GM18499 (cell line): ENCODE measurements around the gene CERKL.
A peak's percentile ranks its signal among the peaks of the same experiment; 100 is the strongest.
"Not testable (repeated sequence)": the region's sequence is repeated elsewhere in the genome, so short reads cannot be mapped to it uniquely, and the experiment has no call there.

Experiments
- ATAC-seq: cut with Tn5 transposase; IDR thresholded peaks from one replicate; pipeline ENCODE4 v1.9.1; 2021; ENCODE audit warnings: moderate number of reproducible peaks; ENCODE audit not compliant: insufficient read depth, unreplicated experiment

The CERKL gene

GRCh38 chr2:181656450-181657291, at the start of gene CERKL:
Gene CERKL (minus strand): TSS chr2:181657105. CDS start chr2:181657006, 99 bp downstream.
- ATAC-seq: peak; percentile 54

DNA sequence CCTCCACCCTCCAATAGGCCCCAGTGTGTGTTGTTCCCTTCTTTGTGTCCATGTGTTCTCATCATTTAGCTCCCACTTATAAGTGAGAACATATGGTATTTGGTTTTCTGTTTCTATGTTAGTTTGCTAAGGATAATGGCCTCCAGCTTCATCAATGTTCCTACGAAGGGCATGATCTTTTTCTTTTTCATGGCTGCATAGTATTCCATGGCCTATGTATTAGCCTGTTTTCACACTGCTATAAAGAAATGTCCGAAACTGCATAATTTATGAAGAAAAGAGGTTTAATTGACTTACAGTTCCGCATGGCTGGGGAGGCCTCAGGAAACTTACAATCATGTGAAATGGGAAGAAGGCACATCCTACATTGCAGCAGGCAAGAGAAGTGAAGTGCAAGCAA, 45.6 kb upstream of the CERKL start:
- not testable (repeated sequence) for ATAC-seq

DNA sequence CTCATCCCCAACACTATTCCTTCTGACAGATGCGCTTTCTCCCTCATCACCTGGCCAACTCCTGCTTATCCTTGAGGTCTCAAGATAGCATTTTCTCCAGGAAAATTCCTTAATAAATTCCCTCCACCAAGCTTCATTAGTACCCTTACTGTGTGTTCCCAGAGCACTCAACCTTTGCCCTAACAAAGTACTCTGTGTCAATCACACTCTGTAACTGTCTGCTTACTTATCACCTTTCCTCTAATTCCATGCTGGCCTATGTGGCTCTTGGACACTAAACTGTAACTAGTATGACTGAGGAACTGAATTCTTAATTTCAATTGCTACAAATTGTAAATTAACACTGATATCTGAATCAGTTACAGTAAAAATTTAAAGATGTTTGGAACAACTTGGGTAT, 41.3 kb upstream of the CERKL start:
- ATAC-seq: no peak

GRCh38 chr2:181697571-181697970, 40.7 kb upstream of the CERKL start:
- no peak for ATAC-seq

DNA sequence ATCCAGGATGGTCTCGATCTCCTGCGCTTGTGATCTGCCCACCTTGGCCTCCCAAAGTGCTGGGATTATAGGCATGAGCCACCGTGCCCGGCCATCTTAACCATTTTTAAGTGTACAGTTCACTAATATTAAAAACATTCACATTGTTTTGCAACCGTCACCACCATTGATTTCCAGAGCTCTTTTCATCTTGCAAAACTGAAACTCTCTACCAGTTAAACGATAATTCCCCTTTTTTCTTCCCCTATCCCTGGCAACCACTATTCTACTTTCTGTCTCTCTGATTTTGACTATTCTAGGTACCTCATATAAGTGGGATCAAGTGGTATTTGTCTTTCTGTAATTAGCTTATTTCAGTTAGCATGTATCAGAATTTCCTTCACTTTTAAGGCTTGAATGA, 40.2 kb upstream of the CERKL start:
- ATAC-seq: no peak

GRCh38 chr2:181694271-181694670, 37.4 kb upstream of the CERKL start:
- no peak for ATAC-seq

DNA sequence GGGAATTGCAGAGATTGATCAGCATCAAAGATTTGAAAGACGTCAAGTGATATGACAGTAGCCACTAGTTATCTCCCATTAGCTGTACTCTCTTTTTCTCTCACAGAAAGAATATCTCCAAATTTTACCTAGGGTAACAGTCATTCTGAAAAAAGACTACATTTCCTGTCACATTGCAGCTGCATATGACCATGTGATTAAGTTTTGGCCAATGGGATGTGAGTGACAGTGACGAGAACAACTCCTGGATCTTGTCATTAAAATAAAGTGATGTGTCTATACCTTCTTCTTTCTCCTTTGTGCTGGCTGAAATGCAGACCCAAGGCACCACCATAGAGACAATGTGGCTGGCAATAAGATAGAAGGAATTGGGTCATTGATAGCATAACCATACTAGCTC, 34.0 kb upstream of the CERKL start:
- no peak for ATAC-seq

- ATAC-seq: no peak
These were observed 29.8 kb upstream of the CERKL start for GRCh38 chr2:181686576-181687185.

DNA sequence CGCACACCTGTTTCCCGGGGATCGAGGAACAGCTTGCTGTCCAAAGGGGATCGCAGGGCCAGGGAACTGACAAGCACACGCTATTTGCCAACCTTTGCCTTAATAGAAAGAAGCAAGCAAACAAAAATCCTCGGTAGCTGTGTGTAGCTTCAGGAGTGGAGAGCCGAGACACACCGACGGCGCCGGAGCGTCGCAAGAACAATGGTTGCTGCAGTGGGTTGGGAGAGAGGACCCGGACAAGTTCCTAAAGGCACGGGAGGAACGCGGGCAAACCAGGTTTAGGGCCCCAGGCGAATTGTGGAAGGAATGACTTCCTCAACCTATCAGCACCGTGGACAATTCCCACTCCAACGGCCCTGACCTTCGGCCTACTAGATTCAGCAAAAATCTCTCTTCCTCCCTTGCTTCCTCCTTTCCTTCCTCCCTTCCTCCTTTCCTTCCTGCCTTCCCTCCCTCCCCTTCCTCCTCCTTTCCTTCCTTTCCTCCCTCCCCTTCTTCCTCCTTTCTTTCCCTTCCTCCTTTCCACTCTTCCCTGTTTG, 28.3 kb upstream of the CERKL start:
- ATAC-seq: no peak

GRCh38 chr2:181684454-181685149, 27.7 kb upstream of the CERKL start:
- ATAC-seq: no peak

- no peak for ATAC-seq
These were observed 26.9 kb upstream of the CERKL start for GRCh38 chr2:181683518-181684453.

GRCh38 chr2:181682795-181683517, 26.1 kb upstream of the CERKL start:
- ATAC-seq: no peak

DNA sequence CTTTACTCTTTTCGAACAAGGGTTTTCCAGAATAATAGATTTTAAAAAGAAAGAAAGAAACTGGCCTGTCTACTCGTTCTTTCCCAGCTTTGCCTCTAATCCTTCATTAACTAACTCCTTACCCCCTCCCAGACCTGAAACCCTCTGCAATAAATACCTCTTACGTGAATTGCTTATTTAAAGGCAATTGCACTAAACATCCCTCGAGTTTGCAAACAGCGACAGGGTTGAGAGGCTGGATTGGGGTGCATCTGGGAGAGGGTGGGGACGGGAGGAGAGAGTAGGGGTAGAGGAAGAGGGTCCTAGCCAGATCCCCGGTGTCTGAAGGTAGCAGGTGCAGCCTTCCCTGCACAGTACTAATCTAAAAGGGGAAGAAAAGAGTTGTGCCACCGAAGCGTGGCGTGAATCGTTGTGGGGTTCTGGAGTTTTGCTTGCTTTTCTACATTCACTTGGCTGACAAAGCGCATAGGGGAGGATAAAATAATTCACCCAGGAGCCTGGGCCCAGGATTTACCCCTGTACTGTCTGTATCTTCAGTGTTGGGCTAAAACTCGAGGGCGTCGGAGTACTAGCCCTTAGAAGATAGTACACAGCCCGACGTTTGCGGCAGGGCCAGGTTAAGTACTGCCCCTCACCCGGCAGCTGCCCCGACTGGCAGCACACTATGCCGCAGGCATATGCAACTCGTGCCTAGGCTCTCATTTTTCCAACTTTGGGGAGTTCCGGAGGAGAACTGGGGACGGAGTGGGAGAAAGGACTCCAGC, 25.3 kb upstream of the CERKL start:
- no peak for ATAC-seq

GRCh38 chr2:181680937-181681811, 24.3 kb upstream of the CERKL start:
- no peak for ATAC-seq

DNA sequence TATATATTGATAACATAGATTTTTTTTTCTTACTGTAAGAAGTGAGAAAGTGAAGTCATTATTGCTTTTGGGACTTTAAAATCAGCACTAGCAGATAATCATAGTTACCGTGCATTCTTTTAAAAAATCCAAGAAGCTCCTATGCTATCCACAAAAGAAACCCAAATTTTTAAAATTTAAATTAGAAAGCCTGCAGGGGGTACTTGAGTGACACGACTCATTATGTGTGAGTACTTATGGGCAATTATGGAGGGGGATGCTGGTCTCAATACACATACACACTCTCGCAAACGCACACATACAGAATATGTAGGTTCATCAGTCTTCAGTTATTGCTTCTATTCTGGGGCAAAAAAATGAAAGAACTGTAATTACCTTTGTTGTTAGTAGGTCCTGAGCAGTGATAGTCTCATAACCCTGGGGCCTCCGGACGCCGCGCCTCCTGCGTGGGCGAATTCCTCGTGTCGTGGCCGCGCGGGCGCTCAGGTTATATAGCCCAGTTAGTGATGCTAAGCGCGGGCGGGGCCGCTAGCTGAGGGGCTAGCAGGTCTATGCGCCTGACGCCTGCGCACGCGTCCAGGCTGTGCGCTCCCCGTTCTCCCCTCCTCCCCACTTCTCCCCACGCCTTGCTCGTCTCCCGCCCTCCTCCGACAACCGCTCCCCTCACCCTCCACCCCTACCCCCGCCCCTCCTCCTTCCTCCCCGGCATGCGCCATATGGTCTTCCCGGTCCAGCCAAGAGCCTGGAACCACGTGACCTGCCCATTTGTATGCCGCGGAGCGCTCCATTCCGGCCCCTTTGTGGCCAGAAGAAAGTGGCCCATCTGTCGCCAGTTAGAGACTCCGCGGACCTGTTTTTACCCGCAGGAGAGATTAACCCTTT, 23.4 kb upstream of the CERKL start, which contains the start of gene NEUROD1:
Gene NEUROD1 (minus strand): TSS at position 463 of the 882 bp plus-strand sequence. CDS start 1,657 bp downstream, outside the sequence.
- no peak for ATAC-seq

- ATAC-seq: no peak
These were observed 22.7 kb upstream of the CERKL start for GRCh38 chr2:181679544-181679979.
